Nephron progenitor cell (in vitro differentiated cells): ENCODE data around the gene CARD19.

ENCODE experiments used
- DNase-seq: peaks from one replicate; pipeline ENCODE4 v3.0.0; 2021
- H3K27ac Mint-ChIP-seq: 2 replicates; pipeline ENCODE4 v1.8.0; 2021; ENCODE audit warnings: mild to moderate bottlenecking, moderate library complexity, mixed read lengths
- H3K27me3 Mint-ChIP-seq: 2 replicates; pipeline ENCODE4 v1.8.0; 2021; ENCODE audit warnings: mild to moderate bottlenecking, low read depth, mixed read lengths; ENCODE audit not compliant: poor library complexity
- H3K36me3 Mint-ChIP-seq: 2 replicates; pipeline ENCODE4 v1.8.0; 2021; ENCODE audit warnings: low read depth, mixed read lengths
- H3K4me1 Mint-ChIP-seq: 2 replicates; pipeline ENCODE4 v1.8.0; 2021; ENCODE audit warnings: mixed read lengths
- H3K4me3 Mint-ChIP-seq: 2 replicates; pipeline ENCODE4 v1.8.0; 2021; ENCODE audit warnings: mild to moderate bottlenecking, moderate library complexity, mixed read lengths
- H3K9me3 Mint-ChIP-seq: 2 replicates; pipeline ENCODE4 v1.8.0; 2021; ENCODE audit warnings: mild to moderate bottlenecking, moderate library complexity, mixed read lengths
- TF ChIP-seq, protein P1 (sequence below): fragments of 200-600 bp; sonication (generic); IDR thresholded peaks from 2 replicates; pipeline ENCODE4 v1.5.0; 2021; ENCODE audit warnings: antibody characterized with exemption

The CARD19 gene

GRCh38 chr9:93088656-93089015 is 7.4 kb upstream of the CARD19 start:
- Mint-ChIP-seq H3K36me3 (peaks cover 5% of the 10 kb centered on the region), H3K9me3 (peaks cover 9% of the 10 kb centered on the region), H3K27me3 (no peaks in the 10 kb centered on the region), H3K27ac (no peak overlapping the region), H3K4me3 (no peak overlapping the region), H3K4me1 (peaks cover 52% of the 10 kb centered on the region)
- DNase-seq, result no peak
- TF ChIP-seq, protein P1, sequence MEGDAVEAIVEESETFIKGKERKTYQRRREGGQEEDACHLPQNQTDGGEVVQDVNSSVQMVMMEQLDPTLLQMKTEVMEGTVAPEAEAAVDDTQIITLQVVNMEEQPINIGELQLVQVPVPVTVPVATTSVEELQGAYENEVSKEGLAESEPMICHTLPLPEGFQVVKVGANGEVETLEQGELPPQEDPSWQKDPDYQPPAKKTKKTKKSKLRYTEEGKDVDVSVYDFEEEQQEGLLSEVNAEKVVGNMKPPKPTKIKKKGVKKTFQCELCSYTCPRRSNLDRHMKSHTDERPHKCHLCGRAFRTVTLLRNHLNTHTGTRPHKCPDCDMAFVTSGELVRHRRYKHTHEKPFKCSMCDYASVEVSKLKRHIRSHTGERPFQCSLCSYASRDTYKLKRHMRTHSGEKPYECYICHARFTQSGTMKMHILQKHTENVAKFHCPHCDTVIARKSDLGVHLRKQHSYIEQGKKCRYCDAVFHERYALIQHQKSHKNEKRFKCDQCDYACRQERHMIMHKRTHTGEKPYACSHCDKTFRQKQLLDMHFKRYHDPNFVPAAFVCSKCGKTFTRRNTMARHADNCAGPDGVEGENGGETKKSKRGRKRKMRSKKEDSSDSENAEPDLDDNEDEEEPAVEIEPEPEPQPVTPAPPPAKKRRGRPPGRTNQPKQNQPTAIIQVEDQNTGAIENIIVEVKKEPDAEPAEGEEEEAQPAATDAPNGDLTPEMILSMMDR, result no peak

GRCh38 chr9:93089024-93089423 is 7.0 kb upstream of the CARD19 start:
- Mint-ChIP-seq H3K4me1 (peaks cover 53% of the 10 kb centered on the region), H3K4me3 (no peak overlapping the region), H3K36me3 (peaks cover 5% of the 10 kb centered on the region), H3K27ac (no peak overlapping the region), H3K9me3 (peaks cover 9% of the 10 kb centered on the region), H3K27me3 (no peaks in the 10 kb centered on the region)
- no peak for DNase-seq
- TF ChIP-seq, protein P1, result no peak

GRCh38 chr9:93089481-93089991 is 6.5 kb upstream of the CARD19 start:
- no peak overlapping the region for H3K4me3 Mint-ChIP-seq
- TF ChIP-seq, protein P1, result no peak
- H3K36me3 Mint-ChIP-seq, result peaks cover 5% of the 10 kb centered on the region
- peaks cover 9% of the 10 kb centered on the region for H3K9me3 Mint-ChIP-seq
- H3K27ac Mint-ChIP-seq, result peak overlapping the region; percentile 54
- H3K27me3 Mint-ChIP-seq, result no peaks in the 10 kb centered on the region
- no peak for DNase-seq
- H3K4me1 Mint-ChIP-seq, result peaks cover 58% of the 10 kb centered on the region

DNA sequence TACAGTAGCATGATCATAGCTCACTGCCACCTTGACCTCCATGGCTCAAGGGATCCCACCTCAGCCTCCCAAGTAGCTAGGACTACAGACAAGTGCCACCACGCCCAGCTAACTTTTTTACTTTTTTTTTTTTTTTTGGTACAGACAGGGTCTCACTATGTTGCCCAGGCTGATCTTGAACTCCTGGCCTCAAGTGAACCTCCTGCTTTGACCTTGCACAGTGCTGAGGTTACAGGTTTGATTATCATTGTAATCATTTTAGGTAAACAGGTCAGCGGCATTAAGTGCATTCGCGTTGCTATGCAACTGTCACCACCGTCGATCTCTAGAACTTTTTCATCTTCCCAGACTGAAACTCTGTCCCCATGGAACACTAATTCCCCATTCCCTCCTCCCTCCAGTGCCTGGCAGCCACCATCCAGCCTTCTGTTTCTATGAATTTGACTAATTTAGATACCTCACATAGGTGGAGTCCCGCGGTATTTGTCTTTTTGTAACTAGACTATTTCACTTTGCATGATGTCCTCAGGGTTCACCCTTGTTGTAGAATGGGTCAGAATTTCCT is 5.8 kb upstream of the CARD19 start:
- no peak for DNase-seq
- peaks cover 9% of the 10 kb centered on the region for H3K9me3 Mint-ChIP-seq
- H3K27ac Mint-ChIP-seq, result peak overlapping the region; percentile 54
- H3K27me3 Mint-ChIP-seq, result no peaks in the 10 kb centered on the region
- TF ChIP-seq, protein P1, result no peak
- H3K4me1 Mint-ChIP-seq, result peaks cover 65% of the 10 kb centered on the region
- no peak overlapping the region for H3K4me3 Mint-ChIP-seq
- H3K36me3 Mint-ChIP-seq, result peaks cover 5% of the 10 kb centered on the region

- no peak for DNase-seq
Measured at GRCh38 chr9:93091056-93091452, 5.0 kb upstream of the CARD19 start.

More at GRCh38 chr9:93091056-93091452, 5.0 kb upstream of the CARD19 start:
- peaks cover 66% of the 10 kb centered on the region for H3K4me1 Mint-ChIP-seq
- no peak overlapping the region for H3K4me3 Mint-ChIP-seq
- H3K9me3 Mint-ChIP-seq, result peaks cover 5% of the 10 kb centered on the region
- H3K36me3 Mint-ChIP-seq, result peaks cover 5% of the 10 kb centered on the region
- TF ChIP-seq, protein P1, result no peak
- no peaks in the 10 kb centered on the region for H3K27me3 Mint-ChIP-seq
- H3K27ac Mint-ChIP-seq, result peak overlapping the region; percentile 5
